Measurements from ENCODE around the gene HORMAD2. TPM values are rescaled to one million over a fixed set of nuclear protein-coding genes. Genes with fewer than 3 reads are reported as not detected.

HORMAD2 gene
- total and polyA plus RNA-seq, 2 experiments from 2014 or later: not detected

DNA sequence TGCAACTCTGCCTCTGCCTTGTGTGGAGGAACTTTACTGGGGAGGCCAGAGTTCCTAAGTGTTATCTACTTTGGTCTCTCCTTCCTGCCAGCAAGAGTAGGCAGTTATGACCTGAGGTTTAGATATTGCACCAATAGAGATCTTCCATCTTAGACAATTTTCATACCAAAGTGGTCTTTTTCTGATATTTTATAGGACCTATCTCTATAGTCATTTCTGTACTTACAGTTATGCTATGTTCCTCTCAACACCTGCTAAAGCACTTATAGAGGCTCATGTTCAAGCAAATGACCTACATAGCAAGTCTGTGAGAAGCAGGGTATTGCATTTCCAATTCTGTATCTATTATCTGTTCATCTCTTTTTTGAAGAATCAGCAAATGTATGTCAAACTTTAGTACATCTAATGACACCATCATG lies 80.8 kb downstream of the HORMAD2 start:
- no peaks in the 10 kb centered on the region for H3K79me2 ChIP-seq (ENCODE audit: insufficient read depth)
- H3F3A ChIP-seq (ENCODE audit: insufficient read depth): 0 out of 2 replicates have a peak, but pooled peaks cover 4% of the 10 kb centered on the region
- H3K27me3 ChIP-seq (replicated peaks; ENCODE audit: insufficient read depth): no peaks in the 10 kb centered on the region; the same call in 1 of the 2 replicates
- DNase-seq: no peak
- H3K27ac ChIP-seq: no peak overlapping the region
- no peak overlapping the region for H3K4me3 ChIP-seq
- H3K36me3 ChIP-seq (ENCODE audit: low read depth): no peaks in the 10 kb centered on the region
- H2AFZ ChIP-seq: no peak overlapping the region
- TF ChIP-seq EZH2phosphoT487 (IDR thresholded peaks at IDR 0.05; ENCODE audit: insufficient read depth, low read depth) (no peak), EZH2 (IDR thresholded peaks at IDR 0.05; ENCODE audit: insufficient read depth, poor library complexity, severe bottlenecking) (no peak)
- no peaks in the 10 kb centered on the region for H4K20me1 ChIP-seq (ENCODE audit: insufficient read depth)
- H3K9ac ChIP-seq: no peak overlapping the region
- peaks cover 10% of the 10 kb centered on the region; the same call in 1 of the 2 replicates for H3K4me1 ChIP-seq (ENCODE audit: insufficient read depth)
- H3K9me2 ChIP-seq (ENCODE audit: insufficient read depth): no peaks in the 10 kb centered on the region
- no peak overlapping the region for H3K4me2 ChIP-seq (ENCODE audit: unreplicated experiment)
- in situ Hi-C loops (cut with MboI): no loop called here
- no peaks in the 10 kb centered on the region for H3K9me3 ChIP-seq (ENCODE audit: low read depth)

GRCh38 chr22:30167296-30167695 lies 87.0 kb downstream of the HORMAD2 start:
- Histone ChIP-seq H4K20me1 (ENCODE audit: insufficient read depth) (no peaks in the 10 kb centered on the region), H3K9me2 (ENCODE audit: insufficient read depth) (no peaks in the 10 kb centered on the region), H2AFZ (no peak overlapping the region), H3K36me3 (ENCODE audit: low read depth) (no peaks in the 10 kb centered on the region), H3K27me3 (replicated peaks; ENCODE audit: insufficient read depth) (peaks cover 16% of the 10 kb centered on the region; the same call in 1 of the 2 replicates), H3K79me2 (ENCODE audit: insufficient read depth) (no peaks in the 10 kb centered on the region), H3K9ac (no peak overlapping the region), H3F3A (ENCODE audit: insufficient read depth) (no peaks in the 10 kb centered on the region), H3K4me3 (no peak overlapping the region), H3K27ac (no peak overlapping the region), H3K9me3 (ENCODE audit: low read depth) (no peaks in the 10 kb centered on the region), H3K4me2 (ENCODE audit: unreplicated experiment) (no peak overlapping the region), H3K4me1 (ENCODE audit: insufficient read depth) (no peaks in the 10 kb centered on the region)
- 48 to 56% methylated on average over 2 of the region's 2 CpGs for WGBS, 2 experiments (ENCODE audit: low coverage in 1 of 2, low lambda C conversion rate in 2 of 2, missing lambda C conversion rate in 2 of 2)
- no peak for TF ChIP-seq EZH2phosphoT487 (IDR thresholded peaks at IDR 0.05; ENCODE audit: insufficient read depth, low read depth)
- TF ChIP-seq EZH2 (IDR thresholded peaks at IDR 0.05; ENCODE audit: insufficient read depth, poor library complexity, severe bottlenecking): no peak
- in situ Hi-C loops (cut with MboI): no loop called here
- DNase-seq: no peak

- H3K79me2 ChIP-seq (ENCODE audit: insufficient read depth): no peaks in the 10 kb centered on the region
- no peak overlapping the region for H3K4me2 ChIP-seq (ENCODE audit: unreplicated experiment)
- H3K9me3 ChIP-seq (ENCODE audit: low read depth): no peaks in the 10 kb centered on the region
- TF ChIP-seq EZH2 (IDR thresholded peaks at IDR 0.05; ENCODE audit: insufficient read depth, poor library complexity, severe bottlenecking): no peak
- TF ChIP-seq EZH2phosphoT487 (IDR thresholded peaks at IDR 0.05; ENCODE audit: insufficient read depth, low read depth): no peak
- WGBS, 2 experiments (ENCODE audit: low coverage in 1 of 2, low lambda C conversion rate in 2 of 2, missing lambda C conversion rate in 2 of 2): 60 to 64% methylated on average over 1 of the region's 1 CpG
- H3K9ac ChIP-seq: no peak overlapping the region
- no peak overlapping the region for H3K4me3 ChIP-seq
- H3K27ac ChIP-seq: no peak overlapping the region
- H3K36me3 ChIP-seq (ENCODE audit: low read depth): no peaks in the 10 kb centered on the region
- no peak for DNase-seq
- H3K4me1 ChIP-seq (ENCODE audit: insufficient read depth): no peaks in the 10 kb centered on the region
- in situ Hi-C loops (cut with MboI): no loop called here
- H4K20me1 ChIP-seq (ENCODE audit: insufficient read depth): no peaks in the 10 kb centered on the region
- no peak overlapping the region for H2AFZ ChIP-seq
- H3K27me3 ChIP-seq (replicated peaks; ENCODE audit: insufficient read depth): peaks cover 16% of the 10 kb centered on the region; the same call in 1 of the 2 replicates
- no peaks in the 10 kb centered on the region for H3F3A ChIP-seq (ENCODE audit: insufficient read depth)
- H3K9me2 ChIP-seq (ENCODE audit: insufficient read depth): no peaks in the 10 kb centered on the region
Observed at GRCh38 chr22:30167734-30168133, 87.5 kb downstream of the HORMAD2 start.

DNA sequence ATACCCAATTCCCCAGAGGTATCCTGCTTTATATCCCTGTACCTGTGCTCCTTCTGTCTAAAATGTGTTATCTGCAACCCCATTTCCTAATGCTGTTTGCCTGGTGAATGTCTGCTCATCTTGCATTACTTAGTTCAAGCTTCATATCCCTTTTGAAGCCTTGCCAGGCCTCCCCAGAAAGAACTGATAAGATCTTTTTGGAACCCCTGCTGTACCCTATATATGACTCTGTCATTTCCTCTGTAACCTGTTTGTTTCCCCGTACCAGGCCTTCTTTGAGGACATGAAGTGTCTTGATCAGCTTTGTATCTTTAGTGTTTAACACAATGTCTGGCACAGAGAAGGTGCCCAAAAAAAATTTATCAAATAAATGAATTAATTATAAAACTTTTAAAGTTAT lies 88.7 kb downstream of the HORMAD2 start:
- TF ChIP-seq EZH2phosphoT487 (IDR thresholded peaks at IDR 0.05; ENCODE audit: insufficient read depth, low read depth) (no peak), EZH2 (IDR thresholded peaks at IDR 0.05; ENCODE audit: insufficient read depth, poor library complexity, severe bottlenecking) (no peak)
- WGBS, 2 experiments (ENCODE audit: low coverage in 1 of 2, low lambda C conversion rate in 2 of 2, missing lambda C conversion rate in 2 of 2): 8 to 9% methylated on average over 1 of the region's 1 CpG

GRCh38 chr22:30170129-30170528 lies 89.9 kb downstream of the HORMAD2 start:
- in situ Hi-C loops (cut with MboI): no loop called here
- no peaks in the 10 kb centered on the region for H3F3A ChIP-seq (ENCODE audit: insufficient read depth)
- H3K9me2 ChIP-seq (ENCODE audit: insufficient read depth): no peaks in the 10 kb centered on the region
- H3K27me3 ChIP-seq (replicated peaks; ENCODE audit: insufficient read depth): peaks cover 16% of the 10 kb centered on the region; the same call in 1 of the 2 replicates
- no peak overlapping the region for H3K27ac ChIP-seq
- no peak overlapping the region for H3K4me2 ChIP-seq (ENCODE audit: unreplicated experiment)
- no peaks in the 10 kb centered on the region for H4K20me1 ChIP-seq (ENCODE audit: insufficient read depth)
- 38 to 41% methylated on average over 2 of the region's 2 CpGs for whole genome bisulfite sequencing, 2 experiments (ENCODE audit: low coverage in 1 of 2, low lambda C conversion rate in 2 of 2, missing lambda C conversion rate in 2 of 2)
- TF ChIP-seq EZH2phosphoT487 (IDR thresholded peaks at IDR 0.05; ENCODE audit: insufficient read depth, low read depth): no peak
- no peak for TF ChIP-seq EZH2 (IDR thresholded peaks at IDR 0.05; ENCODE audit: insufficient read depth, poor library complexity, severe bottlenecking)
- no peak for DNase-seq
- H3K79me2 ChIP-seq (ENCODE audit: insufficient read depth): no peaks in the 10 kb centered on the region
- no peak overlapping the region for H3K9ac ChIP-seq
- H2AFZ ChIP-seq: no peak overlapping the region
- no peaks in the 10 kb centered on the region for H3K9me3 ChIP-seq (ENCODE audit: low read depth)
- H3K4me1 ChIP-seq (ENCODE audit: insufficient read depth): no peaks in the 10 kb centered on the region
- no peak overlapping the region for H3K4me3 ChIP-seq
- no peaks in the 10 kb centered on the region for H3K36me3 ChIP-seq (ENCODE audit: low read depth)

More for the DNA sequence above, 88.7 kb downstream of the HORMAD2 start:
- Histone ChIP-seq H3K4me2 (ENCODE audit: unreplicated experiment) (no peak overlapping the region), H3K9me2 (ENCODE audit: insufficient read depth) (no peaks in the 10 kb centered on the region), H3K79me2 (ENCODE audit: insufficient read depth) (no peaks in the 10 kb centered on the region), H3F3A (ENCODE audit: insufficient read depth) (no peaks in the 10 kb centered on the region), H2AFZ (no peak overlapping the region), H3K4me3 (no peak overlapping the region), H4K20me1 (ENCODE audit: insufficient read depth) (no peaks in the 10 kb centered on the region), H3K27ac (no peak overlapping the region), H3K4me1 (ENCODE audit: insufficient read depth) (no peaks in the 10 kb centered on the region), H3K27me3 (replicated peaks; ENCODE audit: insufficient read depth) (peaks cover 16% of the 10 kb centered on the region; the same call in 1 of the 2 replicates), H3K36me3 (ENCODE audit: low read depth) (no peaks in the 10 kb centered on the region), H3K9me3 (ENCODE audit: low read depth) (no peaks in the 10 kb centered on the region), H3K9ac (no peak overlapping the region)
- in situ Hi-C loops (cut with MboI): no loop called here
- no peak for DNase-seq
